ENCODE measurements around the gene PTPRA.

The PTPRA gene

DNA sequence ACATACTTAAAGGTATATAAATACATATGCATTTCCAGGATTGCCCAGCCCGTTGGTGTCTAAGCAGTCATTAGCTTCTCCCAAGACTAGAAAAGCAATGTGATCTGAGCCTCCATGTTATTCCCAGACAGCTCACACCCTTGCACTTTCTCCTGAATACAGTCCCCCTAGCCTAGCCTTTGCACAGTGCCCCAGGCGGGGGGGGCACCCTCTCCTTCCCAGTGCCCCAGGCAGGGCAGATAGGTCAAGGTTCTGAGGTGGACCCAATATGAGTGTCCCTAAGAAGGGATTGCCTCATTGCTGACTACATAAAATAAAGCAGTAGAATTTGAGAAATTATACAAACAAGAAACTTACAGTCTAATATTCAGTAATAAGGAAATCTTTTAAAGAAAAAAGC lies 154.7 kb downstream of the PTPRA start:
- CTCF ChIA-PET = no interaction called here
- POLR2A ChIA-PET = no interaction called here
- no peak for DNase-seq (ENCODE audit: low read depth, low spot score)

DNA sequence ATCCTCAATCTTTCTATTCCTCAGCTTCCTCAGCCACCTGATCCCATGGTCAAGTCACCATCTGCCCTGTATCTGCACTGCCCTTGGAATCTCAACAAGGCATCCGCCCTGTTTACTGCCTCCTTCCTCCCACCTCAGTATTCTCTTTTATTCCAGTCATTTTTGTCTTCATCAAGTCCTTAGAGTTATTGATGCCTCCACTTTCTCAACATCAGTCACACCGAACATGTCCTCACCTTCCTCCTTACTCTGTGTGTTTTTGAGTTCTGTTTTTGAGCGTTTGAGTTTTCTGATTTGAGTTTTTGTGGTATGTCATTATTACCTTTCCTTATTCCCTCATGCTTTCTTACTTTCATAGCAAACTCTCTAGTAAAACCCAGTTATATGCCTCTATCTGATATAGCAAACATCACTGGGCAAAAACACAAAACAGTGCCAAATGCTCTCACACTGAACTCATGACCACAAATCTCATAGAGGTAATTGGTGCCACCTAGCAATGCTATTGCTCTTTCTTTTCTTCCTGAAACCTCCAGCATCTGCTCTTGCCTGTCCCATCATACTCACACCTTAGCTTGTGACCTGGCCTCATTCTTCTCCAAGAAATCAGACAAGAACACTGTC lies 158.4 kb downstream of the PTPRA start:
- CTCF ChIA-PET = no interaction called here
- TF ChIP-seq, protein P1, sequence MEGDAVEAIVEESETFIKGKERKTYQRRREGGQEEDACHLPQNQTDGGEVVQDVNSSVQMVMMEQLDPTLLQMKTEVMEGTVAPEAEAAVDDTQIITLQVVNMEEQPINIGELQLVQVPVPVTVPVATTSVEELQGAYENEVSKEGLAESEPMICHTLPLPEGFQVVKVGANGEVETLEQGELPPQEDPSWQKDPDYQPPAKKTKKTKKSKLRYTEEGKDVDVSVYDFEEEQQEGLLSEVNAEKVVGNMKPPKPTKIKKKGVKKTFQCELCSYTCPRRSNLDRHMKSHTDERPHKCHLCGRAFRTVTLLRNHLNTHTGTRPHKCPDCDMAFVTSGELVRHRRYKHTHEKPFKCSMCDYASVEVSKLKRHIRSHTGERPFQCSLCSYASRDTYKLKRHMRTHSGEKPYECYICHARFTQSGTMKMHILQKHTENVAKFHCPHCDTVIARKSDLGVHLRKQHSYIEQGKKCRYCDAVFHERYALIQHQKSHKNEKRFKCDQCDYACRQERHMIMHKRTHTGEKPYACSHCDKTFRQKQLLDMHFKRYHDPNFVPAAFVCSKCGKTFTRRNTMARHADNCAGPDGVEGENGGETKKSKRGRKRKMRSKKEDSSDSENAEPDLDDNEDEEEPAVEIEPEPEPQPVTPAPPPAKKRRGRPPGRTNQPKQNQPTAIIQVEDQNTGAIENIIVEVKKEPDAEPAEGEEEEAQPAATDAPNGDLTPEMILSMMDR (IDR thresholded peaks at IDR 0.05; ENCODE audit: insufficient read depth, low read length, missing control alignments) = no peak

More for the DNA sequence above, 154.7 kb downstream of the PTPRA start:
- TF ChIP-seq, protein P1 (IDR thresholded peaks at IDR 0.05; ENCODE audit: insufficient read depth, low read length, missing control alignments) = no peak
- H3K4me3 ChIP-seq (ENCODE audit: low read depth, low read length) = no peak overlapping the region

DNA sequence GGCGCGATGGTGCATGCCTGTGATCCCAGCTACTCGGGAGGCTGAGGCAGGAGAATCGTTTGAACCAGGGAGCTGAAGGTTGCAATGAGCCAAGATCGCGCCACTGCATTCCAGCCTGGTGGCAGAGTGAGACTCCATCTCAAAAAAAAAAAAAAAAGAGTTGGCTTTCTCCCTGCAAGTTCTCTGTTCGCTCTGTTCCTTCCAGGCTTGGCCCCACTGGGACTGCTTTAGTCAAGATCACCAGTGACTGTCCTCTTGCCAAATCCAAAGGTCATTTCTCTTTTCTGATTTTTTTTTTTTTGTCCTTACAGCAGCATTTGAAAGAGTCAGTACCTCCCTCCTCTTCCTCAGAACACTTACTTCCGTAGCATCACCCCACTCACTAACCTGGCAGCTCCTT lies 159.3 kb downstream of the PTPRA start:
- TF ChIP-seq, protein P1 (IDR thresholded peaks at IDR 0.05; ENCODE audit: insufficient read depth, low read length, missing control alignments) = no peak

More for the DNA sequence above, 158.4 kb downstream of the PTPRA start:
- DNase-seq (ENCODE audit: low read depth, low spot score) = no peak
- POLR2A ChIA-PET = no interaction called here
- no peak overlapping the region for H3K4me3 ChIP-seq (ENCODE audit: low read depth, low read length)

DNA sequence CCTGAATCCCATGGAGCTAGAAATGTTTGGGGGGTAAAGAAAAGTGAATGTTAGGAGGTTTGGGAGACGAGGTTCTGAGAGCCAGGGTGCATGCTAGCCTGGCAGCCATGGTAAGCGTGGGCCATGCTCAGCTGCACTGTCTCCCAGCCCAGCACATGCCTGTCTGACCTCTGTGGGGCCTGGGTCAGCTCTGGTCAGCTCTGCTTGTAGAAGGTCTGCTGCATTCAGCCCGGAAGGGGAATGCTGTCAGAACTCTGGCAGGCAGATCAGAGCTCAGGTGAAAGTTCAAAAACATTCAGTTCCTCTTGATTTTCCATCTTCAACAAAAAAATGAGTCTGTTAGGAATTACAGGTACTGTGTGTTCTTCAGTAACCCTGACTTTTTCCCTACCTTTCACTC lies 164.4 kb downstream of the PTPRA start:
- no peak overlapping the region for H3K4me3 ChIP-seq (ENCODE audit: low read depth, low read length)
- TF ChIP-seq, protein P1 (IDR thresholded peaks at IDR 0.05; ENCODE audit: insufficient read depth, low read length, missing control alignments) = no peak
- POLR2A ChIA-PET = no interaction called here
- no peak for DNase-seq (ENCODE audit: low read depth, low spot score)
- CTCF ChIA-PET = no interaction called here

More for the DNA sequence above, 159.3 kb downstream of the PTPRA start:
- CTCF ChIA-PET = interaction anchor here (0.7 to 1.8 kb wide), 3 partner anchors 13 to 32 kb away, joined by 3 to 4 read pairs (median 3); no protein-coding TSS in a partner anchor
- no peak for DNase-seq (ENCODE audit: low read depth, low spot score)
- H3K4me3 ChIP-seq (ENCODE audit: low read depth, low read length) = no peak overlapping the region
- POLR2A ChIA-PET = no interaction called here

DNA sequence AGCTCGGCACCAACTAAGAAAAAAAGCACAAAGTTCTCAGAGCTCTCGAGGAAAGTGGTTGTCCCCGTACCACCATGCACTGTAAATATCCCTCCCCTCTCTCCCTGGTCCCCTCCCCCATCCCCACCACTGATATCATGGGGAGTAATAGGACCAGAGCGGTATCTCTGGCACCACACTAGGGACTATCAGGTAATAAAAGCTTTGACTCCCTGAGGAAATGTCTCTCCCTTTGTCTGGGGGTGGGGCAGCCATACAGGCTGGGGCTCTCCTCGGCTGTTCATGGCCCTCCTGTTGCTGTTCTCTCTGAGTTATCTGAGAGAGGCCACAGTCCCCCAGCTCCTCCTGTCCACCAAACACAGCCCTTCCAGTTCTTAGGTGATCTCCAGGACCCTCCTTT lies 165.2 kb downstream of the PTPRA start:
- POLR2A ChIA-PET = no interaction called here
- TF ChIP-seq, protein P1 (IDR thresholded peaks at IDR 0.05; ENCODE audit: insufficient read depth, low read length, missing control alignments) = no peak
- no peak overlapping the region for H3K4me3 ChIP-seq (ENCODE audit: low read depth, low read length)
- CTCF ChIA-PET = interaction anchor here (0.7 to 1.6 kb wide), 2 partner anchors 15 to 49 kb away, joined by 3 to 8 read pairs; no protein-coding TSS in a partner anchor
- DNase-seq (ENCODE audit: low read depth, low spot score) = no peak

DNA sequence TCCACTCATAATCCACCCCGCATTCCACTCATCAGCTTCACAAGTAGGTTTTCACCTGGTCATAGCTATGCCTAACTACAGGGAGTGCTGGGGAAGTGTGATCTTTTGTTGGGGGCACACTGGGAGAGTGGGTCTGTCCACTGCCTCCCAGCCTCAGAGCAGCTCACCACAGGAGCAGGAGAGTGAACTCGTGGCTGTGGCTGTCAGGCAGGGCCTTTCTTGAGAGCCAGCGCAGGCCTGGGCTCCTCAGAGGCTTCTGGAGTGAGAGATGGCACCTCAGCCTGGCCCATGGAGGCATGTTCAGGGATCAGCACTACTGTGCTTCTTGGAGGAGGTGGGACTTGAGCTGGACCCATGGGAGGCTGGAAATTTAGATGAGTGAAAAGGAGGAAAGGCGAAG lies 166.1 kb downstream of the PTPRA start:
- H3K4me3 ChIP-seq (ENCODE audit: low read depth, low read length) = no peak overlapping the region
- no peak for DNase-seq (ENCODE audit: low read depth, low spot score)
- ChIA-PET POLR2A (no interaction called here), CTCF (interaction anchor here (0.7 to 1.6 kb wide), 3 partner anchors 9 to 72 kb away, joined by 3 to 8 read pairs (median 3); no protein-coding TSS in a partner anchor)
- TF ChIP-seq, protein P1 (IDR thresholded peaks at IDR 0.05; ENCODE audit: insufficient read depth, low read length, missing control alignments) = no peak

Data from AG04449 (cell line).